Stromal cell of bone marrow (primary cell): ENCODE measurements around the gene MAST2.

Experiments
- DNase-seq: peaks from one replicate; pipeline ENCODE4 v3.0.0-alpha.2; 2012; ENCODE audit warnings: low read depth

MAST2 gene

DNA sequence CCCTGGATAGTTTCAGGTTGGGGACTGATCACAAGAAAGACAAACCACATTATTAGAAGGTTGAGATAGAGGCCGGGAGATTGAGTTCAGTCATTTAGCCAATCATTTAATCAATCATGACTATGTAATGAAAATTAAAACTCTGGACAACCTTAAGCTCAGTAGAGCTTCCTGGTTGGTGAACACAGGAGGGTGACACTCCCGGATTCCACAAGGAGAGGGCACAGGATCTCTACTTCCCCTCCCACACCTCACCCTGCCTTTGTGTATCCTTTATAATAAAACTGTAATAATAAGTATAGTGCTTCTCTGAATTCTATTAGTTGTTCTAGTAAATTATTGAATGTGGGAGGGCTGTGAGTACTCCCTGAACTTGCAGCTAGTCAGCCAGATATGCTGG lies 178.9 kb downstream of the MAST2 start:
- DNase-seq, result no peak

DNA sequence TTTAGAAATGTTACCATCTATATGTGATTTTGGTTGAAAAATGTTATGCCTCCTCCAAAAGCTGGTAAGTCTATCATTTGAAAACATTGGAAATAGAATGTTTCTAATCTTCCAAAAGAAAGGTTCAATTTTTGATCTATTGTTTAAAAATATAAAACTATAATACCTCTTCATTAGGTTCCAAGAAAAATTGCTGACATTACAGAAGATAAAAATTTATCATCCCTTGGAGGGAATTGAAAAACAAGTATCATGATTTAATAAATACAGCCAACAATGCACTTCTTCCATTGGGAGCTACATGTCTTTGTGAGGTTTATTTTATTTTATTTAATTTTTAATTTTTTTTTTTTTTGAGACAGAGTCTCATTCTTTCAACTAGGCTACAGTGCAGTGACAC lies 180.6 kb downstream of the MAST2 start:
- no peak for DNase-seq

DNA sequence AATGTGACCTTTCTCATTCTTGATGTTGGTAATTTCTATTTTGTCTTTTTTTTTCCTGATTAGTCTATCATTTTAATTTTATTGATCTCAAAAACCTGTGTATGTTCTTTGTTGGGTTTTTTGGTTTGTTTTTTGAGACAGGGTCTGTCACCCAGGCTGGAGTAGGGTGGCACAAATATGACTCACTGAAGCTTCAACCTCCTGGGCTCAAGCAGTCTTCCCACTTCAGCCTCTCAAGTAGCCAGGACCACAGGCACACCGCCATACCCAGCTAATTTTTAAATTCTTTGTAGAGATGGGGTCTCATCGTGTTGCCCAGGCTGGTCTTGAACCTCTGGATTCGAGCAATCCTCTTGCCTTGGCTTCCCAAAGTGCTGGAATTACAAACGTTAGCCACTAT lies 183.8 kb downstream of the MAST2 start:
- DNase-seq, result no peak

DNA sequence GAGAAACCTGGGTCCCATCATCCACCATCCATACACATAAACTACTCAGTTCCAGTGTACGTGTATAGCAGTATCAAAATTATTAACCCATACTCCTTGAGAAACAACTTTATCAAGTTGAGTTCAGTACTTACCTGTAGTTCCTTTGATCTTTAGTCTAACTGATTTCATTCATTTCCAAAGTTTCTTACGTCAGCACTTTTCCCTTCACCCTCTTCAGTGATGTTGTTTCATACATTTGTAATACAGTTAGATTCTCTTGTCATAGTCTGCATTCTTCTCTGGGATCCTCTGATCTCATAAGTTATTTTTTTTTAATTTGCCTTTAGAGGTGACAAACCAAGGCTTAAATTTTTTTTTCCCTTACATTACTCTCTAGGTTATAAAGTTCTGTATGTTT lies 185.8 kb downstream of the MAST2 start:
- no peak for DNase-seq

DNA sequence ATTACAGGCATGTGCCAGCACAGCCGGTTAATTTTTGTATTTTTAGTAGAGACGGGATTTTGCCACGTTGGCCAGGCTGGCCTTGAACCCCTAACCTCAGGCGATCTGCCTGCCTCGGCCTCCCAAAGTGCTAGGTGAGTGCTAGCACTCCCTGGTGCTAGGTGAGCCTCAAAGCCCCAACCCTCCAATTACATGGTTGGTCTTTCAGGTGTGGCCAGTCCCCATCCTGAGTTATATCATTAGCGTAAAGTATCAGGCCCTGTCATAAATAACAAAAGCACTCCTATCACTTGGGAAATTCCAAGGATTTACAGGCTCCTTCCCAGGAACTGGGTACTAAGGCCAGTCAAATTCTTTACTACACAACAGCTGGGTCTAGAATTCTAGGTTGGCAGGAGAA lies 191.0 kb downstream of the MAST2 start:
- DNase-seq, result no peak

DNA sequence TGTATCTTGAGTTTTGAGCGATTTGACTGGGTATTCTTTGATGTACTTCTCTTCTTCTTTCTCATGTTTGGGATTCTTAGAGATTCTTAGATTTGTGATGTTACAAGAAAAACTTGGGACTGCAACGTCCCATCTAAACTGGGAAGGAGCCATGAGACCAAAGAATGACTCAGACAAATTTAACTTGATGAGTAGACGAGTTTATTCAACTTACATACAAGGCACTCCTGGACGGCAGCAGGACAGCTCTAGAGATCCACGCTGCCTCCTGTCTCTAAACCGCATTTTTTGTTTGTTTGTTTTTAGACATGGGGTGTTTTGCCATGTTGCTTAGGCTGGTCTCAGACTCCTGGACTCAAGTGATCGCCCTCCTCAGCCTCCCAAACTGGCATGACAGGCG lies 191.9 kb downstream of the MAST2 start:
- DNase-seq, result no peak

DNA sequence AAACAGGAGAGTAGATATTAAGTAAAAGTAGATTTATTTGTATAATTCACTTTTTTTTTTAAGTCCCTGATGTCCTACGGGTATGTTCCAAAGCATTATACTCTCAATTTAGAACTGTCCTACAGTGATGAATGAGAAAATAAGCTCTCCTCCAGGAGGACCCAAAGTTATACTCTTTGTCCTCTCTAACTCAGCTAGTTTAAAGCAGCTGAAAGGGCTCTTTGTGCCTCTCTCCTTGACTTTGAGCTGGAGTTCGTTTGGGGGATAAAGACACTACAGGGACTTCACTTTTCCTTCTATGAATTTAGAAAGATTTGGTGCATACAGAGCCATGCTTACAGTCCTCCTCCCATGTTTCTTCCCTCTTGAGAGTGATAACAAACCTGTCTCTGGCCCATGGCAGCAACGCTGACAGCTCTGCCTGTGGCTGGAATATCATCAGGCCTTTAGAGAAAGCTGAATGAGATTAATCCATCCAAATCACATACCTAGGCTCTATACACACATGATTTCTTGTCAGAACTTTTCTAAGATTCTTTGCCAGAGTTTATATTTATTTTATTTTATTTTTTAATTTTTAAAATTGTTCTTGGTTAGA lies 194.7 kb downstream of the MAST2 start:
- no peak for DNase-seq

DNA sequence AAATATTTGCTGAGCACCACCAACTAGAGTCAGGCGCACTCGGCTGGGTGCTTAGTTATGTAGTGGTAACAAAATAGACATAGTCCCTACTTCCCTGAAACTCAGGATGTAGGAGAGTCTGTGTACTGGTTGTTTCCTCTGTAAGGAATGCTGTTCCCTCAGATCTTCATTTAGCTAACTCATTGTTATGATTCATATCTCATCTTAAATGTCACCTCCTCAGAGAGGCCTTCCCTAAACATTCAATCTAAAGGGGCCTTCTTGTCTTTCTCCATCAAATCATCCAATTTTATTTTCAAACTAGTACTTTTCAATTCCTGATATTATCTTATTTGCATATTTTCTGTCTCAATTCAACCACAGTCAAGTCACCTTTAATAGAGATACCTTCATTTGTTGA lies 196.1 kb downstream of the MAST2 start:
- no peak for DNase-seq

DNA sequence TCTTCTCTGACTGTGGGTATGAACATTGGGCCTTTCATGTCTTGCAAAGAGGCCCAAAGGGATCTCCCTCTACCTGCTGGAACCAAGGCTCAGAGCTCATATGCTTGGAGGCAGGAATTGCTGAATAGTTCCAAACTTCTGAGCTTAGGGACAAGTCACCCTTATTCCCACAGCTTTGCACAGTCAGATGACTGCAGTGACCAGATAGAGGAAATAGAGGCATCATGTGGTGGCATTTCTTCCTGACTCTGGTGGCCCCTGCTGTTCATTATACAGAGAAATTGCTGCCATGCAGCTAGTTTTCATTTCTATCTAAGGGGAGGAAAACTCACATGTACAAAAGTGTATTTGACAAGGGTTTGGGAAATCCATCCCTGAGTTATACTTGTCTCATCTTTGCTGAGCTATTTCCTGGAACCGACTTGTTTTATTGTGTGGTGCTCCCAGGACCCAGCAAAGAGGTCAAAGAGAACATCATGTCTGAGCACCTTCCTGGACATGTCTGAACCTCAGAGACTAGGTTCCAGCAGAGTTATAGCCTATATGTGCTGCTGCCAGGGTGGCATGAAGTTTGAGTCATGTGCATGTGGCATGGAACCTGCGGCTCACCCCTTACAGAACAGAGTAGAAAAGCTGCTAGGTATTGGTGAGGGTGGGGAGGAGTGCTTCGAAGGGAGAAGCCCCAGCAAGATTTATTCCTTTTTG lies 197.8 kb downstream of the MAST2 start:
- no peak for DNase-seq

DNA sequence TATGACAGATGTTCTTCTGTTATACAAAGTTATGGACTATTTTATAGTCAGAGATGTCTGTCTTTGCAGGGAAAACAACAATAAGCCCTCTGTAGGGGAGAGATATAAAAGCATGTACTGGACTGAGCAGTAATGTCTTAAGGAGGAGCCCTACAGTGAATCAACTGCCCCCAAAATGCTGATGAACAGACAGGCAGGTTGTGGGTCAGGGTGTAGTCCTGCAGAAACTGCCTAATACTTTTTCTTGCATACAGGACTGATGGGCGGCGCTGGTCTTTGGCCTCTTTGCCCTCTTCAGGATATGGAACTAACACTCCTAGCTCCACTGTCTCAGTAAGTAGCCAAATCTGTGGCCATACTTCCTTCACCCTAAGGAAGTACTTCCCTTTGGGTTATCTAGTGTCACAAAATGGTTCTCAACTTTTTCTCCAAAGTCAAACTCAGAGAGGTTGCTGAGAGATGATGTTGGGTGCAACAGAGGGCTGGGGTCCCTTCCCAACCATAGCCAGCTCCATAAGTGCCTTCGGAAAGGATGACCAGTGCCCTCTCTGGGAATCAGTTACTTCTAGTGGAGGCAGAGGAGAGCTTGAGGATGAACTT lies 199.2 kb downstream of the MAST2 start:
- DNase-seq, result no peak

DNA sequence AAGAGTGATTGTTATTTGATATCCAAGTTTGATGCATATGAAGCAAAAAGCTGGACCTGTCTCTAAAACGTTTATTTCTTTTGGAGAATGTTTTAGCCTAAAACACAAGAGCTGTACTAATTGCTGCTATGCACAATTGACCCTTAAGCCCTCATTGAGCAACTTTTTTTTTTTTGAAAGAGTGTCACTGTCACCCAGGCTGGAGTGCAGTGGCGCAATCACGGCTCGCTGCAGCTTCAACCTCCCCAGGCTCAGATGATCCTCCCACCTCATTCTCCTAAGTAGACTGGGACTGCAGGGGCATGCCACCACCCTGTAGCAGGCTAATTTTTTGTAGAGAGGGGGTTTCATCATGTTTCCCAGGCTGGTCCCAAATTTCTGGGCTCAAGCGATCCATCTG lies 199.9 kb downstream of the MAST2 start:
- no peak for DNase-seq

DNA sequence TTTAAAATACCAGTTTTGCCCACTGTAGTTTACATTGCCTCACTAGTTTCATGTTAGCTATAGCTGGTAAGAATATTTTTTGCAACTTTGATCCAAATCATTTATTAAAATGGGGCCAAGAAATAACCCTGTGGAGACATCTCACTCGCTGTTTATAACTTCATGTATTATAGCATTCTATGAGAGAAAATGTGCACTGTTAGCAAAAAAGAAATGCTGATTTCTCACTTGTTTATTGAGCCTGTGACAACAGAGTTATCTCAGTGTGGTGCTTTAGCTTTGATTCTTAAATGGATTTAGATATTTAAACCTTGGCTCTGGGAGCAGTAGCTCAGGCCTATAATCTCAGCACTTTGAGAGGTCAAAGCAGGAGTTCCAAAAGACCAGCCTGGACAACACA lies 201.1 kb downstream of the MAST2 start:
- DNase-seq, result no peak

DNA sequence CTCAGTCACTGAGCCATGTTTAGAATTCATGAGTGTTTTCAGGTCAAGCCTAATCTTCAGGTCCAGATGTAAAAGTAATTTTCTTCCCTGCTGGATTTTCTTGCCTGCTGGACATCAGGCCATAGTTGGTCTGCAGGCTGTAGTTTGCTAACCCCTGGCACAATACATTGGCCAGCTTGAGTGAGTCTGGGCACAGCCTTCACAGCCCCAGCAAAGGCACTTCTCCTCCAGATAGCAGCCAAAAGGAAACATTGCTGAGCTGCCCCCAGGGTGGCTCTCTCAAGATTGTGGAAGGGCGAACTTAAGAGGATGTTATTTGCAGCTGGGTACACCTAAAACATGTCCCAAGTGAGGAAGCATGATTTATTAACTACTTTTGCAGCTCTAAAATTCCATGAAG lies 202.2 kb downstream of the MAST2 start:
- no peak for DNase-seq

DNA sequence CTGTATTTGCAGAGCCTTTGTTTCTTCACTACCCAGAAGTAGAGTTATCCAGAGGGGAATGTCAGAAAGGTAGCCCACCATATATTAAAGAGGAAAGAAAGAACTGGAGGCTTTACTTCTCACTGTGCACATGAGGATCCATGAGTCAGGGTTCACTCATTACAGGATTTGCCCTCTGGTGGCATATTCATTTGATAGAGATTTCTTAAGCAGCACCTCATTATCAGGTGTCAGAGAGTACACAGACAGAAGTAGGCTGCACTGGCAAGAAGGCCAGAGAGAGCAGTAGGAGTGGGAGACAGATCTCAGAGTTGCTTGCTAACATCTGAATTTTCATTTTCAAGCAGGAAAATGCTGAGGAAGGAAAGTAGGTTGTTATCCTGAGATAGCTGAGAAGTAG lies 205.2 kb downstream of the MAST2 start:
- DNase-seq, result no peak

DNA sequence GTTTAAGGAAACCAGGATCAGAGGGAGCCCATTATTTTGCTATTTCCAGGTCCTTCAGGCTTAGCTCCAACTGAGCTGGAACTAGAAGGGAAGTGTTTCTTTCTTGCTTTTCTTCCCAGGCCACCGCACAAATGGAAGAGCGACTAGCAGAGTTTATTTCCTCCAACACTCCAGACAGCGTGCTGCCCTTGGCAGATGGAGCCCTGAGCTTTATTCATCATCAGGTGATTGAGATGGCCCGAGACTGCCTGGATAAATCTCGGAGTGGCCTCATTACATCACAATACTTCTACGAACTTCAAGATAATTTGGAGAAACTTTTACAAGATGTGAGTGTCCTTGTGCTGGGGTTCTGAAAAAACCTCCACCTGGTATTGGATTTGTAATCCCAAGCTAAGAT lies 207.2 kb downstream of the MAST2 start:
- DNase-seq, result no peak

DNA sequence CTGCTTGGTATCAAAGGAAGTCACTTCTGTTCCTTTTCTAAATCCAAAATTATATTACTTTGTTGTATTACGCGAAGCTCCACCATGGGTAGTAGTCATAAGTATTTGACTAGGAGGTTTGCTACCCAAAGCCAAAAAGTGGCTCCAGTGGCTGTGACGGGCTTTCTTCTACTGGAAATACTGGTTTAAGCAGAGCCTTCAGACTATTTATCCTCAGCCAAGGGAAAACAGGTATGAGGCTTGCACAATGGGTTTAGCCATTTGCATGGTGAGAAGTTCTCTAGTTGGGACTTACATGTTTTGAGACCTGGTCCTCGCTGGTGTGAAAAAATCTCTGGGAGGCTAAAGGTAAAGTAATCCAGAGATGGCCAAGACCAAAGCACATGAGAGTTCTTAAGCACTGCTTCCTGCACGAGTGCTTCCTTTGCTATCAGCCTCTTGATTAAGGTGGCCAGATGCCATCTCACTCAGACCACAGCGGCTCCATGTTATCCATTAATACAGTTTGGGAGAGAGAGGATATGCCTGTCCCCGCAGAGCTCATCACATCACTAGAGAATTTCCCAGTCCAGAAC lies 207.8 kb downstream of the MAST2 start:
- no peak for DNase-seq

DNA sequence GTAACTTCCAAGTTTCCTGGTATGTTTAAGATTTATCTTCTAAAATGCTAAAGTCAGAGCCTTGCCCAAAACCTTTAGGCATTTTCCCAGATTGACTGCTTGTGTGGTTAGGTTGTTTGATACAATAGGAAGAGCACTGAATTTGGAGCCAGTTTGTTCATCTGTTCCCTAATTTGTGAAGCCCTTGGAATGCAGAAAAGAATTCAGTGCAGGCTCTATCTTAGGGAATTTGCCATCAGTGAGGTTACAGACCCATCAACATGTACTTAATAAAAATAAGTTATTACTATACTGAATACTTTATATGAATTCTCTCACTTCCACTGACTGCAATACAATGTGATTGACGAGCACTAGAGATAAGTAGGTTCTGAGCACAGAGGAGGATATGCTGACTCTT lies 208.8 kb downstream of the MAST2 start:
- DNase-seq, result no peak

DNA sequence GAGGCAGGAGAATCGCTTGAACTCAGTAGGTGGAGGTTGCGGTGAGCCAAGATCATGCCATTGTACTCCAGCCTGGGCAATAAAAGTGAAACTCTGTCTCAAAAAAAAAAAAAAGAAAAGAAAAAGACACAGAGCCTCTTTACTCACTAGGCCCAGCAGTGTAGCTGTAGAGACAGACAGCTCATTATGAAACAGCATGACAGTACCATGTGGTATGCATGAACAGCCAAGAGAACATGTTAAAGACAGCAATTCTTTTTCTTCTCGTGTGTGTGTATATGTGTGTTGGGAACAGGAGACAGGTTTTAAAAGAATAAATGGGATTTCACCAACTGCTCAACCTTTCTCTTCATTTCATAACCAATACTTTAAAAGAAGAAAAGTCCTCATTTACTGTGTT lies 210.2 kb downstream of the MAST2 start:
- DNase-seq, result no peak

DNA sequence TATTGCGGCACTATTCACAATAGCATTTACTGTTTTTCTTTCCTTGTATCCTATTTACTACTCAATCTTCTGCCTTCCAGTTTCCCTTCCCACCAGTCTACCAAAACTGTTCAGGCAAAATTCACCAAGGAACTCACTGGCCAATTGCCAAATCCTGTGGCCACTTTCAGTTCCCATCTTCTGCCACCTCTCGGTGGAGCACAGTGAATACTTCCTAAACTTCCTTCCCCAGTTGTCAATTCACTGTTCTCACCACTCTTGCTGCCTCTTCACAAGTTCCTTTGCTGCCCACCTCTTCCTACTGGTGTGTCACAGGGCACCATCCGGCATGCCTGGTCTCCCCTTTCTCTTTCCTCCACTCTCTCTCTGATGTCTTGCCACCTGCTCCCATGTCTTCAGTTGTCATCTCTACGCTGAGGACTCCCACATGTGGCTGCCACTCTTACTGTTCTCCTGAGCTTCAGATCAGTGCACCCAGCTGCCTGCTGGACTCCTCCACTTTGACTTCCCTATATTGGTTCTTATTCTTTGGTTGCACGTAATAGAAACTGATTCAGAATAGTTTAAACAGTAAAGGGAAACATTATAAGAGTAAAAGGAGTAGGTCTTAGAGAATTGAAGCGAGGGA lies 214.6 kb downstream of the MAST2 start:
- no peak for DNase-seq

DNA sequence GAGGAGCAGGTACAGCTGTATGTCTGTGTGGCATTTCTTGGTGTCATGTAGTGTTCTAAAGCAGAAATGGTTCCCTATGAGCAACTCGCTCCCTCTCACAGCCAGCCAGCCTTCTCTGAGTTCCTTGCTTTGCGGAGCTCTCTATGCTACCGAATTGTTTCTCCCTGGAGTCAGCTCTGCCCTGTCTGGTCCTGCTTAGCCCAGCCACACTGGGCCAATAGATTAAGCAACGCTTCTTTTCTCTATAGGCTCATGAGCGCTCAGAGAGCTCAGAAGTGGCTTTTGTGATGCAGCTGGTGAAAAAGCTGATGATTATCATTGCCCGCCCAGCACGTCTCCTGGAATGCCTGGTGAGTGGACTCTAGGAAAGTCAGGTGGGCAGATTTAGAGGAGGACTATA lies 215.9 kb downstream of the MAST2 start:
- DNase-seq, result no peak

DNA sequence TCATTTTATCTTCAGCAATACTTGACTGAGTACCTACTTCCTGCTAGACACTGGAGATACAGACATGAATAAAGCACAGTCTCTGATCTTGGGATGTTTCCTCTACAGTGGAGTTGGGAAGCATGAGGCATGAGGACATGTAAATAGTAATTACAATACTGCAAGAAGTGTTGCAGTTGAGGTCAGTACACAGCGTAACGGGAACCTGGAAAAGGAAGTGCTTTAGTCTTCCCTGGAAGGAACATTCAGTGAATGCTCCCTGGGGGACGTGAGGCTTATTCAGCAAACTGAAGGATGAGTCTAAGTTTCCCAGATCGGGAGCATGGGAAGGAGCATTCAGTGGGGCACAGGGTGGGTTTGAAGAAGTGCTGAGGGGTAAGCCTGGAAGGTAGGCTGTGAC lies 216.6 kb downstream of the MAST2 start:
- DNase-seq, result peak; percentile 15

DNA sequence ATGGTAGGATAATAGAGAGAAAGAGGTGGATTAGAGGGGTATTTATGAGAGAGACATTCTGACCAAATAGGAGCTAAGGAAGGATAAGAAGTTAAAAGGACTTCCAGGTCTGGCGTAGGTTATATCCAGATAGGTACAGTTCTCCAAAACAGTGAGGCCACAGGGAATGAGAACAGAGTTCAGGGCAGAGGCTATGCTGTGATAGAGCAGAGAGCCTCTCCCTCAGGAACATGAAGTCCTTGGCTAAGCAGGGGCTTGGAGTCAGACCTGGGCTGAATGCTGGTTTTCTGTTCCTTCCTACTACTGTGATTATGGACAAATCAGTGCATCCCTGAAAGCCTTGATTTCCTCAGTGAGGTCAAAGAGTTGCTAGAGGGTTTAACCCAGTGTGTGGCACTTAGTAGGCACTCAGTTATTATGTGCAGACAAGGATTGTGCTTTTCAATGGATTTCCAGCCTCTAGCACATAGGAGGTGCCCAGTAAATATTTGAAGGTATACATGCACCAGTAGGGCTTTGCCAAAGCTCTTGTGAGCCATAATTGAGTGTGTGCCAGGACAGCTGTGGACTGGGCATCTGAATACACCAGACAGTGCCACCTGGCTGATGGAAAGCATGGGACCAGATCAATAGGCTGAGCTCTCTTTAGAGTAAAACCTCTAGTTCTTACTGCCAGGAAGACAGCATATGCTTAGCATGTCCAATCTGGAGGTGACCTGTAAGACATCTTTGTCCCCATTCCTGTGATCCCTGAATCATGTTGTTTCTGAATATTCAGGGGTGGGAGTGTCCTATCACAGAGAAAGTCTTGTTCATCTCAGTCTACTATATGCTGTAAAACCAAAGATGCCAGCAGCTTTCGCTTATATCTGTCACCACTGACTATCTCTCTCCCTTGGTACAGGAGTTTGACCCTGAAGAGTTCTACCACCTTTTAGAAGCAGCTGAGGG lies 217.9 kb downstream of the MAST2 start:
- DNase-seq, result no peak
